ENCODE measurements around the gene FBN2. TPM values are rescaled to one million over a fixed set of nuclear protein-coding genes. Genes with fewer than 3 reads are reported as not detected.

Gene FBN2
- total and polyA plus RNA-seq, 12 donors: 2.2 to 237 (median 21.6) TPM

DNA sequence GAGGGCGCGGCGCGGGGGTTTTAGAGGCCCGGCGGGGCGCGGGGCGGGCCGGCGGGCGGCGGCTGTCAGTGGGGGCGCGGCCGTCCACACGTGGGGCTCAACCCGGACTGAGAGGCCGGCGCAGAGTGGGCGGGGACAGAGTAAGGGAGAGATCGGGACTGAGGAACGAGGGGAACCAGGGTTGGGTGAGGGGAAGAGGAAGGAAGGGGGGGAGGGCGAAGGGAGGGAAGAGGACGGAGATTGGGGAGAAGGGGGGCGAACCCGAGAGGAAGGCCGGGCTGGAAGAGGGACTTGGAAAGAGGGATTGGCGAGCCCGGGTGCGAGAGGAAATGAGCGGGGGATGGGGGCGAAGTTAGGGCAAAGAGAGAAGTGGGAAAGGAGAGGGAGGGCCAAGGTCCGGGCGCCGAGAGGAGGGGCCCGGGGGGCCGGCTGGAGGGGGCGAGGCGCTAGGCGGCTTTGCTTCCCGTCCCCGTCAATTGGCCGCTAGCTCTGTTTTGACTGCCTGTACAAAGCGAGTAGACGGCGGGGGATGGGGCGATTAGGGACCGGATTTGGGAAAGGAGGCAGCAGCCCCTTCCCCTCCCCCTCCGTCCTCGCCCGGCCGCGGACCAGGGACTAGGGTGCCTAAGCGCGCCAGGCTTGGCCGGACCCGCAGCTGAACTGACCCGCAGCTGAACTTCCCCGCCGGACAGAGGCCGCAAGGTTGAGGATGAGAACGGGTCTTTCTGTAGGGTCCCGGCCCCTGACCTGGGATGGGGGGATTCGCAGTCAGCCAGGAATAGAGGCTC is 399 bp upstream of the FBN2 start:
- TF ChIP-seq, protein P1, sequence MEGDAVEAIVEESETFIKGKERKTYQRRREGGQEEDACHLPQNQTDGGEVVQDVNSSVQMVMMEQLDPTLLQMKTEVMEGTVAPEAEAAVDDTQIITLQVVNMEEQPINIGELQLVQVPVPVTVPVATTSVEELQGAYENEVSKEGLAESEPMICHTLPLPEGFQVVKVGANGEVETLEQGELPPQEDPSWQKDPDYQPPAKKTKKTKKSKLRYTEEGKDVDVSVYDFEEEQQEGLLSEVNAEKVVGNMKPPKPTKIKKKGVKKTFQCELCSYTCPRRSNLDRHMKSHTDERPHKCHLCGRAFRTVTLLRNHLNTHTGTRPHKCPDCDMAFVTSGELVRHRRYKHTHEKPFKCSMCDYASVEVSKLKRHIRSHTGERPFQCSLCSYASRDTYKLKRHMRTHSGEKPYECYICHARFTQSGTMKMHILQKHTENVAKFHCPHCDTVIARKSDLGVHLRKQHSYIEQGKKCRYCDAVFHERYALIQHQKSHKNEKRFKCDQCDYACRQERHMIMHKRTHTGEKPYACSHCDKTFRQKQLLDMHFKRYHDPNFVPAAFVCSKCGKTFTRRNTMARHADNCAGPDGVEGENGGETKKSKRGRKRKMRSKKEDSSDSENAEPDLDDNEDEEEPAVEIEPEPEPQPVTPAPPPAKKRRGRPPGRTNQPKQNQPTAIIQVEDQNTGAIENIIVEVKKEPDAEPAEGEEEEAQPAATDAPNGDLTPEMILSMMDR (IDR thresholded peaks at IDR 0.05): no peak
- TF ChIP-seq POLR2A (IDR thresholded peaks at IDR 0.05): no peak
- peaks cover 0 to 11% of the 10 kb centered on the region in 2 donors for H3K4me1 ChIP-seq (replicated peaks in 1 of 2)
- peak; percentile 84 to 91 (median 88) for DNase-seq
- WGBS, 4 donors: 1 to 2% (median 1%) methylated on average over 41 to 65 of the region's 65 CpGs
- peak overlapping the region; percentile 0 to 72 (median 52) for H3K4me3 ChIP-seq
- intact Hi-C loops (cut with DNase I): no loop called here
- H3K27ac ChIP-seq: peak overlapping the region in 3 of 5 donors; percentile 48 to 66 (median 65)
- H3K9me3 ChIP-seq (replicated peaks in 1 of 3): no peaks in the 10 kb centered on the region
- no peaks in the 10 kb centered on the region for H3K27me3 ChIP-seq
- no peaks in the 10 kb centered on the region for H3K36me3 ChIP-seq (replicated peaks in 1 of 2)

DNA sequence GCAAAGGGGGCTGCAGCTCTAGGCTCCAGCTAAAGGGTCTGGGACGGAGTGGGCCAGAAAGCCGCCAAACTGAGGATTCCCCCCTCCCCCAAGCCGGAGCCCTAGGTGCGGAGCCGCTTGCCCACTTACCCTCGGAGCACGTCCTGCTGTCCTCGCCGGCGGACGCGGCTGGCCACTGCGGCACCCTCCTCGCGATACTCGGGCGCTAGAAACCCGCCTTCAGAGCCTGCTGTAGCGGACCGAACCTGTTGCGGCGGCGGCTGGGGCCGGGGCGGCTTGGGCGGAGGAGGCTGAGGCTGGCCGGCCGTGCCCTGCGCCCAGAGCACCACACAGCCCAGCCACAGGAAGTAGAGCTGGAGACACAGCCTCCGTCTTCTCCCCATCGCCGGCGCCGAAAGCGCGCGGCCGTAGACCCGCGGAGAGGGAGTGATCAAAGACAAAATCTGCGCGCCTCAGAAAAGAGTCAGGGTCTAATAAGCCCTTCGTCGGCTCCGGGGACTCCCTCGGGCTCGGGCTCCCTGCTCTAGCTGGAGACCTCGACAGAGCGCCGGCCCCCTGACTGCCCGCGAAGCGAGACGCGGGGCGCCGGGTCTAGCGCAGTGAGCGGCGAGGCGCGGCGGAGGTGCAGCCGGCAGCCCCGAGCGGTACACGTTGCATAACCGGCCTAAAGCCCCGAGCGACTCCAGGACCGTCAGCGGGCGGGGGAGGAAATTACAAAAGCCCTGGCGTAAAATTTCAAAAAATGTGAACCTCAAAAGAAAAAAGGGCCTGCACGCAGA is 635 bp downstream of the FBN2 start:
- Histone ChIP-seq H3K27me3 (no peaks in the 10 kb centered on the region), H3K36me3 (replicated peaks in 1 of 2) (no peaks in the 10 kb centered on the region), H3K4me3 (peak overlapping the region; percentile 16 to 72 (median 43)), H3K9me3 (replicated peaks in 1 of 3) (no peaks in the 10 kb centered on the region), H3K27ac (peak overlapping the region in 4 of 5 donors; percentile 5 to 78 (median 56)), H3K4me1 (replicated peaks in 1 of 2) (peaks cover 4 to 20% of the 10 kb centered on the region in 2 donors)
- intact Hi-C loops (cut with DNase I): no loop called here
- WGBS, 4 donors: 1 to 5% (median 2%) methylated on average over 21 to 75 of the region's 75 CpGs
- peak; percentile 19 to 23 for TF ChIP-seq POLR2A (IDR thresholded peaks at IDR 0.05)
- TF ChIP-seq, protein P1 (IDR thresholded peaks at IDR 0.05): no peak
- peak; percentile 42 to 64 (median 57) for DNase-seq

DNA sequence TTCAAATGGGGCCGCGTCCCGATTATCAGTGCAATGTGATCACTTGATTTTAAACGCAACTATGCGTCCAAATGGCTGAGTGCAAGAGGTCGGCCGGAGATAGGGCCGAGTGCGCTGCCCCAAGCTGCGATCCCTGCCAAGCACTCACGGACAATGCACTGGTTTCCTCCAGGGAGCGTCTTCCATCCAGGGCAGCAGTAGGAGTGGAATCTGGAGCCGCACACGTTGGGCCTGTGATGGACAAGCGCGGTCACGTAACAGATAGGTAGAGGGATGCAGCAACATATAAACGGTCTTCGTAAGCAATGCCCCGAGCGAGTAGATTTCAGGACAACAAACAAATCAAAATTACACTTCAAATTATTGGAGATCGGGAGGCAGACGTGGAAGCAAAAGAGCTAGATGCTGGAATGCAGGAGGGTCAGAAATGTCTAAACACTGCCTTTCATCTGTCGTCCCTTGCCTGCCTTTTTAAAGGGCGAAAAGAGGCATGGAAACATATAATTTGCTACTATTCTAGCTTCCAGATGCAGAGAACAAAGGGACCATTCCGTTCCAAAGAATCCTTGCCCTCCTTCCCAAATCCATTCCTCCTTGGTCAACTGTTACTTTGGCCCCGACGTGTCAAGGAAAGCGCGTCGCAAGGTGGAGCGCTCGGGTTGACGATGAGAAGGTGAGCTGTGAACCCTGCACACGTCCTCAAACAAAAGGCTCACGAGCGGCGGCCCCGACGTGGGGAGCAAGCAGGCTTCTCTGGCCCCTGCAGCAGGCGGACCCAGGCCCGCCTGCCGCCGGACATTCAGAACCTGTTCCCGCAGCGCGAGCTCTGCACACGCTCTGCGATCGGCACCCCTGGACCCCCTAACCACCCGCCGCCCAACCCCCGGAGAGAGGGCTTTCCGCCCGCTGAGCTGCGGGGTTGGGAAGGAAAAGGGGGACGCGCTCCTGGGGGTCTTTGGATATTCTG is 1.5 kb downstream of the FBN2 start:
- no peaks in the 10 kb centered on the region for H3K9me3 ChIP-seq (replicated peaks in 1 of 3)
- peak overlapping the region in 1 of 5 donors; percentile 78 for H3K27ac ChIP-seq
- no peaks in the 10 kb centered on the region for H3K27me3 ChIP-seq
- DNase-seq: peak in 4 of 7 donors; percentile 15 to 48 (median 32)
- TF ChIP-seq, protein P1 (IDR thresholded peaks at IDR 0.05): no peak
- TF ChIP-seq POLR2A (IDR thresholded peaks at IDR 0.05): no peak
- WGBS, 4 donors: 30 to 46% (median 35%) methylated on average over 45 to 58 of the region's 58 CpGs
- peaks cover 6 to 20% of the 10 kb centered on the region in 2 donors for H3K4me1 ChIP-seq (replicated peaks in 1 of 2)
- intact Hi-C loops (cut with DNase I): no loop called here
- H3K36me3 ChIP-seq (replicated peaks in 1 of 2): no peaks in the 10 kb centered on the region
- peak overlapping the region; percentile 16 to 72 (median 43) for H3K4me3 ChIP-seq
